Activated naive CD4-positive, alpha-beta T cell treated with anti-CD3 and anti-CD28 coated beads for 36 hours (primary cell): ENCODE results near the gene ZNF138. TPM values are rescaled to one million over a fixed set of nuclear protein-coding genes. Genes with fewer than 3 reads are reported as not detected.
"Not testable (repeated sequence)": the region's sequence is repeated elsewhere in the genome, so short reads cannot be mapped to it uniquely, and the experiment has no call there.

Source experiments
- CTCF ChIA-PET: fragments of 350-600 bp; sonication (Branson Sonifier 250); formaldehyde crosslinking; loops from one replicate; lab custom pipeline; 2021; ENCODE audit warnings: antibody characterized with exemption; lab: Charles Lee
- DNase-seq: peaks from one replicate; pipeline ENCODE4 v3.0.0-alpha.2; 2020
- H3K27ac Mint-ChIP-seq: one replicate; pipeline ENCODE4 v1.8.0; 2021; ENCODE audit warnings: mild to moderate bottlenecking, mixed read lengths
- H3K27me3 Mint-ChIP-seq: one replicate; pipeline ENCODE4 v1.8.0; 2021; ENCODE audit warnings: low read depth, mixed read lengths
- H3K36me3 Mint-ChIP-seq: one replicate; pipeline ENCODE4 v1.8.0; 2021; ENCODE audit warnings: low read depth, mixed read lengths
- H3K4me1 Mint-ChIP-seq: one replicate; pipeline ENCODE4 v1.8.0; 2021; ENCODE audit warnings: low read depth, mixed read lengths
- H3K4me3 Mint-ChIP-seq: one replicate; pipeline ENCODE4 v1.8.0; 2021; ENCODE audit warnings: mild to moderate bottlenecking, moderate library complexity, mixed read lengths
- H3K9me3 Mint-ChIP-seq: one replicate; pipeline ENCODE4 v1.8.0; 2021; ENCODE audit warnings: mixed read lengths
- intact Hi-C: fragments of 100-400 bp; cut with micrococcal nuclease; formaldehyde crosslinking; loops from one replicate; pipeline ENCODE4 v1.15.1; 2023
- total RNA-seq, 2 experiments: library from RNA; stranded (reverse); gene quantifications; one replicate each; pipeline ENCODE4 v1.2.3, GENCODE V29; 2021

The ZNF138 gene
- total RNA-seq, 2 experiments from 2014 or later, result 10.6 to 10.7 TPM

DNA sequence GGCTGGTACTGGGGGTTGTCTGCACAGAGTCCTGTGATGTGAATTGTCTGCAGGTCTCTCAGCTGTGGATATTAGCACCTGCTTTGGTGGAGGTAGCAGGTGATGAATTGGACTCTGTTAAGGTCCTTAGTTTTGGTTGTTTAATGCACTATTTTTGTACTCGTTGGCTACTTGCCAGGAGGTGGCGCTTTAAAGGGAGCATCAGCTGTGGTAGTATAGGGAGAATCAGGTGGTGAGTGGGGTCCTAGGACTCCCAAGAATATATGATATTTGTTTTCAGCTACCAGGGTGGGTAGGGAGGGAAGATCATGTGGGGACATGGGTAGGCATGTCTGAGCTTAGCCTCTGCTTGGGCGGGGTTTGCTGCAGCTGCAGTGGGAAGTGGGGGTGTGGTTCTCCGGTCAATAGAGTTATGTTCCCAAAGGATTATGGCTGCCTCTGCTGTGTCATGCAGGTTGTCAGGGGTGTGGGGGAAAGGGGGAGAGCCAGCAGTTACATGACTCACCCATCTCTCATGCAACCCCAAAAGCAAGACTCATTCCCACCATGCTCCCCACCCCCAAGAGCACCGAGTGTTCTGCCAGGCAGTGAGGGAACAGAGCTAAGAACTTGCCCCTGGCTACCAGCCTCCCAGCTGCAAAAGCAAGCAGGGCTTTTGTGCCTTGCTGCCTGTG lies 55.2 kb downstream of the ZNF138 start:
- Mint-ChIP-seq H3K9me3 (peaks cover 16% of the 10 kb centered on the region), H3K27me3 (no peaks in the 10 kb centered on the region), H3K4me3 (no peak overlapping the region), H3K4me1 (no peaks in the 10 kb centered on the region), H3K27ac (no peak overlapping the region), H3K36me3 (peaks cover 3% of the 10 kb centered on the region)
- intact Hi-C loops, result no loop called here
- CTCF ChIA-PET, result interaction anchor here (0.6 kb wide), 1 partner anchor 138 kb away, joined by 5 read pairs; no protein-coding TSS in a partner anchor
- no peak for DNase-seq

DNA sequence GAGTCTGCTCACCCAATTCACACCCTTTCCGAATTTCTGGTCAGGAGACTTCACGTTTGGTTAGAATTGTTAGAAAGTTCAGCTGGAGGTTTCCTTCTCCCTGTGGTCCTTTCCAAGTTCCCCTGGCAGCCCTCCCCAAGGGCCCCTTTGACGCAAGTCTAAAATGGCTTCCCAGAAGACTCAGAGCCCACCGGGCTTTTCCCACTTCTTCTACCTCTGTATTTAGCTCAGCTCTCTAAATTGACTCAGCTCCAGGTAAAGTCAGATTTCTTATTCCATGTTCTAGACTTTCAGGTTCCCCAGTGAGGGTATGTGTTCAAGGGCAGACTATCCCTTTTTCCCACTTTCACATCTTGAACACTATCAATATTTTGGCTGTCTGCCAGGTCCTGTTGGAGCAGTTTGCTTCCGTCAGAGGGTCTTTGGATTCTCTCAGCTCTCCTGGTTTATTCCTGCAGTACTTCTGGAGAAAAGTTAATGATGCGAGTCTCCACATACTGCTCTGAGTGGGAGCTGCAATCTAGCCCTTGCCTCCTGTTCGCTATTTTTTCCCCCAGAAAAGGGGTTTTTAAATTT lies 55.8 kb downstream of the ZNF138 start:
- Mint-ChIP-seq H3K36me3 (peaks cover 2% of the 10 kb centered on the region), H3K27ac (no peak overlapping the region), H3K27me3 (no peaks in the 10 kb centered on the region), H3K4me3 (no peak overlapping the region), H3K4me1 (no peaks in the 10 kb centered on the region), H3K9me3 (peaks cover 14% of the 10 kb centered on the region)
- DNase-seq, result no peak
- intact Hi-C loops, result no loop called here
- CTCF ChIA-PET, result no interaction called here

DNA sequence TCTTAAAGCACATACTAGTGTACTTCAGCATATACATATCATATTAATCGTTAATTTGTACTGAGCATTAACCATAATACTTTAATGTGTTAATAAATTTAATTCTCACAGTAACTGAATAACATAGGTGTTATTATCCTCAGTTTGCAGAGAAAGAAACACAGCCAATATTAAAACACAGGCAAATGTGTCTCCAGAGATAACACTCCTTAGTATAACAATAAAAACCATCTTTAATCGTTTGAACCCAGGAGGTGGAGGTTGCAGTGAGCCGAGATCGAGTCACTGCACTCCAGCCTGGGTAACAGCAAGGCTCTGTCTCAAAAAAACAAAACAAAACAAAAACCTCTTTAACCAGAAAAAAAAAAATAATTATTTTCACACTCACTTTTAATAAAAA lies 59.5 kb downstream of the ZNF138 start:
- Mint-ChIP-seq H3K4me3 (no peak overlapping the region), H3K4me1 (no peaks in the 10 kb centered on the region), H3K27me3 (no peaks in the 10 kb centered on the region), H3K27ac (no peak overlapping the region), H3K36me3 (no peaks in the 10 kb centered on the region), H3K9me3 (peaks cover 1% of the 10 kb centered on the region)
- no peak for DNase-seq
- CTCF ChIA-PET, result no interaction called here
- intact Hi-C loops, result no loop called here

DNA sequence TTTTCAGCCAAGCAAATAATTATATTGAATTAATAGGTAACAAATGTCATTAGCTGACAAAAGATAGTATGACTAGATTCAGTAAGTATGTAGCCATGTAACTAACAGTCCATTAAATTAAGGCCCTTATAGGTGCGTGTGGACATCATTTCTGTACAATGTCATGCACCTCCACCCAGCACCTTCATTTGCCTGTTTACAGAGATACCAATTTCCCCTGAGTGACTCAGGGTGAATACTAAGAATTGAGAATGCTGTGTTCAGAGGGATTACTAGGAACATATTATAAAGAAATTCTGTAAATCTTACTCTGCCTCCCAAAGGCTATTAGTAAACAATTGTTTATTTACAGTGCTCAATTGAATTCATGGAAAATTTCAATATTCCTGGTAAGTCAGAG lies 60.7 kb downstream of the ZNF138 start:
- H3K27me3 Mint-ChIP-seq, result no peaks in the 10 kb centered on the region
- H3K36me3 Mint-ChIP-seq, result no peaks in the 10 kb centered on the region
- no peaks in the 10 kb centered on the region for H3K4me1 Mint-ChIP-seq
- DNase-seq, result no peak
- H3K9me3 Mint-ChIP-seq, result peaks cover 1% of the 10 kb centered on the region
- no peak overlapping the region for H3K4me3 Mint-ChIP-seq
- CTCF ChIA-PET, result no interaction called here
- no peak overlapping the region for H3K27ac Mint-ChIP-seq
- intact Hi-C loops, result no loop called here

DNA sequence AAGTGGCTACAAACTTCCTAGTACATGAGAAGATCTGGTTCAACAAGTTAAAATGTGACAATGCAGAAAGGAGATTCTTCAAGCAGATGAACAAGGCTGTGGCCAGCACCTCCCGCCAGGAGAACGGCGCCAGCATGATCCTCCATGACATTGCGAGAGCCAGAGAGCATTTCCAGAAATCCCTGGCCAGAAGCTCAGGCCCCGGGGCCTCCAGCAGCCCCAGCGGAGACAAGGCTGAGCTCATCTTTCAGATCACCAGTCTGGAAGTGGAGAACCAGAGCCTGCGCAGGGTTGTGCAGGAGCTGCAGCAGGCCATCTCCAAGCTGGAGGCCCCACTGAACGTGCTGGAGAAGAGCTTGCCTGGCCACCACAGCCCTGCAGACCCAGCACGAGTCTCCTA lies 68.8 kb downstream of the ZNF138 start:
- Mint-ChIP-seq H3K27me3 (peaks cover 2% of the 10 kb centered on the region), H3K4me1 (no peaks in the 10 kb centered on the region), H3K4me3 (no peak overlapping the region), H3K27ac (no peak overlapping the region), H3K36me3 (no peaks in the 10 kb centered on the region), H3K9me3 (peaks cover 9% of the 10 kb centered on the region)
- intact Hi-C loops, result no loop called here
- DNase-seq, result no peak
- CTCF ChIA-PET, result no interaction called here

DNA sequence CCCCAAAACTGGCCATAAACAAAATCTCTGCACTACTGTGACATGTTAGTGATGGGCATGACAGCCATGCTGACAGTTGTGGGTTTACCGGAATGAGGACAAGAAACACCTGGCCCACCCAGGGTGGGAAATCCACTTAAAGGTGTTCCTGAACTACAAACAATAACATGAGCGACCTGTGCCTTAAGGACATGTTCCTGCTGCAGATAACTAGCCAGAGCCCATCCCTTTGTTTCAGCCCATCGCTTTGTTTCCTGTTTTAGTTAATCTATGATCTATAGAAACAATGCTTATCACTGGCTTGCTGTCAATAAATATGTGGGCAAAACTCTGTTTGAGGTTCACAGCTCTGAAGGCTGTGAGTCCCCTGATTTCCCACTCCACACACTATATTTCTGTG lies 69.3 kb downstream of the ZNF138 start:
- H3K4me3 Mint-ChIP-seq, DNase-seq, H3K27me3 Mint-ChIP-seq, H3K9me3 Mint-ChIP-seq, intact Hi-C loops, H3K36me3 Mint-ChIP-seq, CTCF ChIA-PET, H3K4me1 Mint-ChIP-seq, H3K27ac Mint-ChIP-seq: not testable (repeated sequence)

DNA sequence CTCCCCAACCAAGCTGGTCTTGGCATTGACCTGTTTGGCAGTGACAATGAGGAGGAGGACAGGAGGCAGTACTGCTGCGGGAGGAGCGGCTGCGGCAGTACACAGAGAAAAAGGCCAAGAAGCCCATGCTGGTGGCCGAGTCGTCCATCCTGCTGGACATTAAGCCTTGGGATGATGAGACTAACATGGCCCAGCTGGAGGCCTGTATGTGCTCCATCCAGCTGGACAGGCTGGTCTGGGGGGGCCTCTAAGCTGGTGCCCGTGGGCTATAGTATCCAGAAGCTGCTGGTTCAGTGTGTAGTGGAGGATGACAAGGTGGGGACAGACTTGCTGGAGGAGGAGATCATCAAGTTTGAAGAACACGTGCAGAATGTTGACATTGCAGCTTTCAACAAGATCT lies 69.7 kb downstream of the ZNF138 start:
- DNase-seq, result no peak
- H3K4me1 Mint-ChIP-seq, result no peaks in the 10 kb centered on the region
- H3K27me3 Mint-ChIP-seq, result peaks cover 2% of the 10 kb centered on the region
- no peaks in the 10 kb centered on the region for H3K36me3 Mint-ChIP-seq
- H3K4me3 Mint-ChIP-seq, result no peak overlapping the region
- no peak overlapping the region for H3K27ac Mint-ChIP-seq
- H3K9me3 Mint-ChIP-seq, result peaks cover 9% of the 10 kb centered on the region
- intact Hi-C loops, result no loop called here
- CTCF ChIA-PET, result no interaction called here

DNA sequence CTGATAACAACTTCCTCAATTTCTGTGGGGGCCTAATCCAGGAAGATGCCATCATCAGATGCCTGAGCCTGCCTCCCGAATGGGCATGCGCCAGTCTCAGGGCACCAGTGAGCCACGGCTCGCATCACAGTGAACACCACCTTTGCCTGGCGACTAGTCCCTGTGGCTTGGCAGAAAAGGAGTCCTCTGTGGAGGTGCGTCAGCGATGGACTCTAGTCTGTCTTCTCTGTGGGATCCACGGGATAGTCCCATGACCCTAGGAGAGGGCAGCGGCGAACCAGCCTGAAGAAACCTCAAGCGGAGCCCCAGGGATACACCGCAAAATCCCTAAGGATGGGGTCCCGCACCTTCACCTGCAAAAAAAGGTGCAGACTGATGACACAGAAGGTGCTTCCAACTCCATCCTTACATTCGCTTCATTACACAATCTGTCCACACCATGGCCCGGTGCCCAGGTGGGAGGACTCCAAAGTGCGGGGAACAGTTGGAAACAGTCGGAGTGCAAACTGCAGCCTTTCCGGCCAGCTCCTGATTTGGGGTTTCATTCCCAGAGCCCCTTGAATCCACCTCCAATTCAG lies 73.7 kb downstream of the ZNF138 start:
- peaks cover 2% of the 10 kb centered on the region for H3K27me3 Mint-ChIP-seq
- peaks cover 2% of the 10 kb centered on the region for H3K36me3 Mint-ChIP-seq
- H3K9me3 Mint-ChIP-seq, result peaks cover 10% of the 10 kb centered on the region
- no peak for DNase-seq
- no peak overlapping the region for H3K27ac Mint-ChIP-seq
- no peaks in the 10 kb centered on the region for H3K4me1 Mint-ChIP-seq
- intact Hi-C loops, result no loop called here
- no peak overlapping the region for H3K4me3 Mint-ChIP-seq
- CTCF ChIA-PET, result no interaction called here

DNA sequence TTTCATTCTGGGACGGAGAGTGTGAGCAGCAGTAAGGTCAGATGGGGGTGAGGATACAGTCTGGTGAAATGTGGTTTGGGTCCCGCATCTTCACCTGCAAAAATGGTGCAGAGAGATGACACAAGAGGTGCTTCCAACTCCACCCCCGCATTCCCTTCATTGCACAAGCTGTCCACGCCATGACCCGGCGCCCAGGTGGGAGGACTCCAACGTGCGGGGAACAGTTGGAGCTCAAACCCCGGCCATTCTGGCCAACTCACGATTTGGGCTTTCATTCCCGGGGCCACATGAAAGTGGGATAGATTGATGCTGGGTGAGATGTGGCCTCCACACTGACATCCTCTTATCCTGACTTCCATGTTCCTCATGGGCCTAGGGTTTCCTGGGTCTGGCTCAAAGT lies 74.3 kb downstream of the ZNF138 start:
- Mint-ChIP-seq H3K4me3 (no peak overlapping the region), H3K9me3 (peaks cover 9% of the 10 kb centered on the region), H3K36me3 (peaks cover 2% of the 10 kb centered on the region), H3K27ac (no peak overlapping the region), H3K27me3 (peaks cover 2% of the 10 kb centered on the region), H3K4me1 (no peaks in the 10 kb centered on the region)
- DNase-seq, result no peak
- intact Hi-C loops, result no loop called here
- CTCF ChIA-PET, result no interaction called here

DNA sequence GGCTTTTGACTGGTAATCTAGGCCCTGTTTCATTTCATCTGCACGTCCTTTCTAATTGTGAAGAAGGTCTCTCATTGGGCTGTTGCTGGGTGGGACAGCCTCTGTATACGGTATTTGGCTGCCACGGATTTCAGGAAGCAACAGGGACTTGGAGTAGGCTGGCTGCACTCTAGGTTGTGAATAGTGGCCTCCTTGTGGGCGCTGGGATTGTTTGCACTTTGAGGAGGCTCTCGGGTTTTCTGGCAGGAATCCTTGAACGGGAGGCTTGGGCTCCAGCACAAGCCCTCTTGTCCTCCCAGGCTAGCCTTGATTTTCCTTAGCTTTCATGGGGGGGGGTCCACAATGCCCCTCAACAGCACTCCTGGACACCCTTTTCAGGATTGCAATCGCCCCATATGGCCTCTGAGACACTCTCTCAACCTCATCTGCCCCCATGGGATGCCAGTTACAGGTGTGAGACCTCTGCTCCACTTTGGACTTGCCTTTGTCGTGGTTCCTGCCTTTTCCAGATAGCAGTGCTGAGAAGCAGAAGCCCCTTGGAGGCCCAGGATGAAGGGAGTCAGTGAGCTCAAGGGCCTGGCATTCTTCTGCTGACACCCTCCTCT lies 75.0 kb downstream of the ZNF138 start:
- H3K4me1 Mint-ChIP-seq, result no peaks in the 10 kb centered on the region
- H3K27ac Mint-ChIP-seq, result no peak overlapping the region

DNA sequence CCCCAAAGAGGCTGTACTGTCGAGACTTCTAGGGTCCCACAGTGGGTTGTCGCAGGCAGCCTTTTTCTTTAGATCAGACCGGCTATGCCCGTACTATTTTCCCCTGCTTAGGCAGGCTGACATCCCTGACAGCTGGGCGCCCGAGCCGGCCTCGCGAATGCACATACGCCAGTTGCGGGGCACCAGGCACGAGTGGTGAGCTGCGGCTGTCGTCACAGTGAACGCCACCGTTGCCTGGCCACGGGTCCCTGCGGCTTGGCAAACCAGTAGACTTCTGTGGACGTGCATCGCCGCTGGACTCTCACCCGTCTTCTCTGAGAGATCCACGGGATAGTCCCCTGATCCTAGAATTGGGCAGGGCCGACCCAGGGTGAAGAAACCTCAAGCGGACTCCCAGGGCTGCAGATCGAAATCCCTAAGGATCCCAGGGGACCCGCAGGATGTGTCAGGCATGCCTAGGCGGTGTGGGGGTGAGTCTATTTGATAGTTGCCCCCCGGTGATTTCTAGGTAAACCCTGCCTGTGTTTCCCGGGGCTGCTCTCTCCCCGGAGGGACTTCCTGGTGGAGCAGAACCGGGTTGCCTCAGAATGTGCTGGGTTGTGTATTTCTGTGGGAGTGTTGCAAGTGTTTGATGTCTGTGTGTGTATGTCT lies 75.8 kb downstream of the ZNF138 start:
- peaks cover 2% of the 10 kb centered on the region for H3K27me3 Mint-ChIP-seq
- H3K27ac Mint-ChIP-seq, result no peak overlapping the region
- no peak overlapping the region for H3K4me3 Mint-ChIP-seq
- CTCF ChIA-PET, result no interaction called here
- H3K4me1 Mint-ChIP-seq, result no peaks in the 10 kb centered on the region
- H3K9me3 Mint-ChIP-seq, result peaks cover 5% of the 10 kb centered on the region
- intact Hi-C loops, result no loop called here
- DNase-seq, result no peak
- H3K36me3 Mint-ChIP-seq, result peaks cover 2% of the 10 kb centered on the region

More for the DNA sequence above, 75.0 kb downstream of the ZNF138 start:
- Mint-ChIP-seq H3K27me3 (peaks cover 2% of the 10 kb centered on the region), H3K36me3 (peaks cover 2% of the 10 kb centered on the region), H3K9me3 (peaks cover 6% of the 10 kb centered on the region), H3K4me3 (no peak overlapping the region)
- DNase-seq, result no peak
- intact Hi-C loops, result no loop called here
- CTCF ChIA-PET, result no interaction called here

DNA sequence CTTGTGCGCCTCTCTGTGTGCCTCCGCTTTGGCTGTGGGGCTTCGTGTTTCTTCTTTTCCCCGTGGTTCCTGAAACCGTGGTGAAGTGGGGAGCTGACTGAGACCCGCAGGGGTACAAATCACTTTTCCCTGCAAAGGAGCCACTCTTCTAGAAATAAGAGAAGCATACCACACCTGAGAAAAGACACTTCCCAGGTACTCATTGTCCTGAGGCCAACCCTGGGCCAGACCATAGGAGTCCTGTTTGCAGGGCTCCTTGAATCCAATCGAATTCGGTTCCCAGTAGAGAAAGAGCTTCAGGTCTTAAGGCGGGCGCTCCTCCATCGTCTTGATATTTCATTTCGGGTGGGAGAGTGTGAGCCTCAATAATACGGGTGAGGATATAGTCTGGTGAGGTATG lies 76.4 kb downstream of the ZNF138 start:
- H3K9me3 Mint-ChIP-seq, result peaks cover 5% of the 10 kb centered on the region
- intact Hi-C loops, result no loop called here
- no peak overlapping the region for H3K27ac Mint-ChIP-seq
- H3K36me3 Mint-ChIP-seq, result peaks cover 2% of the 10 kb centered on the region
- H3K4me3 Mint-ChIP-seq, result no peak overlapping the region
- CTCF ChIA-PET, result no interaction called here
- no peaks in the 10 kb centered on the region for H3K4me1 Mint-ChIP-seq
- no peak for DNase-seq
- peaks cover 2% of the 10 kb centered on the region for H3K27me3 Mint-ChIP-seq
